ENCODE measurements around the gene IQSEC1. TPM values are rescaled to one million over a fixed set of nuclear protein-coding genes. Genes with fewer than 3 reads are reported as not detected.

Gene IQSEC1
- total RNA-seq, 3 donors from 2014 or later = 26.9 to 45.4 (median 26.9) TPM

- intact Hi-C loops (cut with DNase I; ENCODE audit: low total_unique reads) = no loop called here
- no peak overlapping the region for H3K27ac ChIP-seq
- no peak for DNase-seq (ENCODE audit: low spot score in 2 of 2)
Observed at GRCh38 chr3:13002398-13003124, 70.7 kb downstream of the IQSEC1 start.

GRCh38 chr3:12999147-13000140 is 73.8 kb downstream of the IQSEC1 start:
- intact Hi-C loops (cut with DNase I; ENCODE audit: low total_unique reads) = loop anchor here (10.0 kb wide), 1 partner anchor 1355 kb away; no protein-coding TSS in a partner anchor
- Histone ChIP-seq H3K4me1 (no peaks in the 10 kb centered on the region), H3K9me3 (no peaks in the 10 kb centered on the region), H3K36me3 (no peaks in the 10 kb centered on the region), H3K4me3 (no peak overlapping the region), H3K27me3 (no peaks in the 10 kb centered on the region), H3K27ac (peak overlapping the region in 1 of 2 donors; percentile 67)
- TF ChIP-seq POLR2AphosphoS5 (IDR thresholded peaks at IDR 0.05) = peak in 2 of 3 donors; percentile 24 to 59
- TF ChIP-seq POLR2A (IDR thresholded peaks at IDR 0.05) = no peak
- peak in 1 of 2 donors; percentile 59 for DNase-seq (ENCODE audit: low spot score in 2 of 2)

More at GRCh38 chr3:13002398-13003124, 70.7 kb downstream of the IQSEC1 start:
- TF ChIP-seq POLR2A (IDR thresholded peaks at IDR 0.05) = no peak
- no peak for TF ChIP-seq CTCF (IDR thresholded peaks at IDR 0.05)
- no peak for TF ChIP-seq POLR2AphosphoS5 (IDR thresholded peaks at IDR 0.05)
- Histone ChIP-seq H3K9me3 (no peaks in the 10 kb centered on the region), H3K36me3 (no peaks in the 10 kb centered on the region), H3K27me3 (no peaks in the 10 kb centered on the region), H3K4me3 (no peak overlapping the region), H3K4me1 (no peaks in the 10 kb centered on the region)

GRCh38 chr3:12998648-12999047 is 74.6 kb downstream of the IQSEC1 start:
- DNase-seq (ENCODE audit: low spot score in 2 of 2) = no peak
- intact Hi-C loops (cut with DNase I; ENCODE audit: low total_unique reads) = loop anchor here (10.0 kb wide), 1 partner anchor 1356 kb away; no protein-coding TSS in a partner anchor
- Histone ChIP-seq H3K9me3 (no peaks in the 10 kb centered on the region), H3K36me3 (no peaks in the 10 kb centered on the region), H3K27ac (peak overlapping the region in 1 of 2 donors; percentile 67), H3K27me3 (no peaks in the 10 kb centered on the region), H3K4me3 (no peak overlapping the region), H3K4me1 (no peaks in the 10 kb centered on the region)
- TF ChIP-seq POLR2A (IDR thresholded peaks at IDR 0.05) (no peak), CTCF (IDR thresholded peaks at IDR 0.05) (no peak), POLR2AphosphoS5 (IDR thresholded peaks at IDR 0.05) (no peak)

- TF ChIP-seq POLR2A (IDR thresholded peaks at IDR 0.05) = no peak
- TF ChIP-seq CTCF (IDR thresholded peaks at IDR 0.05) = no peak
- no peak for TF ChIP-seq POLR2AphosphoS5 (IDR thresholded peaks at IDR 0.05)
- Histone ChIP-seq H3K4me1 (no peaks in the 10 kb centered on the region), H3K9me3 (no peaks in the 10 kb centered on the region), H3K36me3 (no peaks in the 10 kb centered on the region), H3K4me3 (no peak overlapping the region), H3K27me3 (no peaks in the 10 kb centered on the region), H3K27ac (no peak overlapping the region)
- no peak for DNase-seq (ENCODE audit: low spot score in 2 of 2)
- intact Hi-C loops (cut with DNase I; ENCODE audit: low total_unique reads) = loop anchor here (10.0 kb wide), 1 partner anchor 1357 kb away; no protein-coding TSS in a partner anchor
Observed at GRCh38 chr3:12997387-12997786, 75.8 kb downstream of the IQSEC1 start.

- TF ChIP-seq POLR2AphosphoS5 (IDR thresholded peaks at IDR 0.05) (no peak), POLR2A (IDR thresholded peaks at IDR 0.05) (no peak), CTCF (IDR thresholded peaks at IDR 0.05) (no peak)
- no peaks in the 10 kb centered on the region for H3K9me3 ChIP-seq
- intact Hi-C loops (cut with DNase I; ENCODE audit: low total_unique reads) = loop anchor here (10.0 kb wide), 1 partner anchor 1359 kb away; no protein-coding TSS in a partner anchor
- H3K27ac ChIP-seq = peak overlapping the region in 1 of 2 donors; percentile 85
- H3K4me3 ChIP-seq = no peak overlapping the region
- no peak for DNase-seq (ENCODE audit: low spot score in 2 of 2)
- no peaks in the 10 kb centered on the region for H3K4me1 ChIP-seq
- H3K27me3 ChIP-seq = no peaks in the 10 kb centered on the region
- no peaks in the 10 kb centered on the region for H3K36me3 ChIP-seq
Observed at GRCh38 chr3:12996181-12996506, 77.1 kb downstream of the IQSEC1 start.

All from breast epithelium (tissue), 4 donors.